GM10248 (cell line): Measurements from ENCODE around the gene KAZN.

ENCODE experiments used
- CTCF ChIA-PET: fragments of 300-600 bp; sonication (Branson Sonifier 250); formaldehyde crosslinking; extraction: SDS; loops from one replicate; lab custom pipeline; 2021; ENCODE audit warnings: antibody characterized with exemption; lab: Yijun Ruan, JAX
- POLR2A ChIA-PET: fragments of 350-650 bp; sonication (Branson Sonifier 250); formaldehyde crosslinking; extraction: SDS; loops from one replicate; lab custom pipeline; 2020; ENCODE audit warnings: antibody characterized with exemption; lab: Yijun Ruan, JAX
- DNase-seq: peaks from one replicate; pipeline ENCODE4 v3.0.0; 2012; ENCODE audit errors: extremely low spot score
- CTCF ChIP-seq: IDR thresholded peaks from 2 replicates; pipeline ENCODE4 v1.5.1; 2012; ENCODE audit warnings: mild to moderate bottlenecking, low read depth; ENCODE audit errors: extremely low read depth, missing control alignments, control extremely low read depth

The KAZN gene

GRCh38 chr1:14855268-14855667 is 256.8 kb downstream of the KAZN start:
- no peak for DNase-seq
- TF ChIP-seq CTCF: no peak
- CTCF ChIA-PET: no interaction called here
- POLR2A ChIA-PET: no interaction called here

GRCh38 chr1:14855801-14856200 is 257.3 kb downstream of the KAZN start:
- ChIA-PET CTCF (no interaction called here), POLR2A (no interaction called here)
- DNase-seq: no peak
- TF ChIP-seq CTCF: no peak

- ChIA-PET POLR2A (no interaction called here), CTCF (no interaction called here)
- no peak for TF ChIP-seq CTCF
- no peak for DNase-seq
Measured at GRCh38 chr1:14857436-14858195, 259.1 kb downstream of the KAZN start.

- ChIA-PET POLR2A (no interaction called here), CTCF (interaction anchor here (1.0 kb wide), 1 partner anchor 9 kb away, joined by 3 read pairs; no protein-coding TSS in a partner anchor)
- TF ChIP-seq CTCF: no peak
- no peak for DNase-seq
Measured at GRCh38 chr1:14862114-14862771, 263.8 kb downstream of the KAZN start.

- no peak for DNase-seq
- ChIA-PET CTCF (interaction anchor here (1.1 kb wide), 1 partner anchor 15 kb away, joined by 3 read pairs; no protein-coding TSS in a partner anchor), POLR2A (no interaction called here)
- no peak for TF ChIP-seq CTCF
Measured at GRCh38 chr1:14865106-14865505, 266.6 kb downstream of the KAZN start.

GRCh38 chr1:14866911-14867612 is 268.6 kb downstream of the KAZN start:
- no peak for TF ChIP-seq CTCF
- DNase-seq: no peak
- ChIA-PET POLR2A (no interaction called here), CTCF (no interaction called here)
